Stimulated activated effector memory CD8-positive, alpha-beta T cell treated with anti-CD3 and anti-CD28 coated beads, Interleukin-12 subunit alpha, Interleukin-12 subunit beta, amount 100 ng/mL, for 72 hours (primary cell): ENCODE results near the gene SGCD.

Experiments used
- ATAC-seq: fragments of 150-1000 bp; cut with Tn5 transposase; 2 replicates; pipeline ENCODE4 v1.10.0; 2021
- DNase-seq, 2 donors: peaks; one replicate each; pipeline ENCODE4 v3.0.0; 2021 to 2022; ENCODE audit warnings: low spot score in 2 of 2
- H3K27ac Mint-ChIP-seq: one replicate; pipeline ENCODE4 v1.8.0; 2022; ENCODE audit warnings: mild to moderate bottlenecking, mixed read lengths
- H3K36me3 Mint-ChIP-seq: one replicate; pipeline ENCODE4 v1.8.0; 2022; ENCODE audit warnings: mild to moderate bottlenecking, mixed read lengths
- H3K4me1 Mint-ChIP-seq: one replicate; pipeline ENCODE4 v1.8.0; 2022; ENCODE audit warnings: mixed read lengths
- H3K4me3 Mint-ChIP-seq: one replicate; pipeline ENCODE4 v1.8.0; 2022; ENCODE audit warnings: mild to moderate bottlenecking, mixed read lengths
- H3K9me3 Mint-ChIP-seq: one replicate; pipeline ENCODE4 v1.8.0; 2022; ENCODE audit warnings: mixed read lengths

Gene SGCD

GRCh38 chr5:156444753-156445291 is 117.9 kb downstream of the SGCD start:
- no peaks in the 10 kb centered on the region for H3K9me3 Mint-ChIP-seq
- ATAC-seq, result no peak
- DNase-seq, result no peak
- no peaks in the 10 kb centered on the region for H3K36me3 Mint-ChIP-seq
- no peak overlapping the region for H3K4me3 Mint-ChIP-seq
- H3K4me1 Mint-ChIP-seq, result no peaks in the 10 kb centered on the region
- H3K27ac Mint-ChIP-seq, result no peak overlapping the region

GRCh38 chr5:156446526-156446925 is 119.6 kb downstream of the SGCD start:
- ATAC-seq, result no peak
- no peak overlapping the region for H3K4me3 Mint-ChIP-seq
- DNase-seq, result no peak
- no peaks in the 10 kb centered on the region for H3K4me1 Mint-ChIP-seq
- no peaks in the 10 kb centered on the region for H3K9me3 Mint-ChIP-seq
- H3K27ac Mint-ChIP-seq, result no peak overlapping the region
- H3K36me3 Mint-ChIP-seq, result no peaks in the 10 kb centered on the region

GRCh38 chr5:156450778-156451177 is 123.8 kb downstream of the SGCD start:
- no peak overlapping the region for H3K4me3 Mint-ChIP-seq
- ATAC-seq (no peak), DNase-seq (no peak)
- H3K9me3 Mint-ChIP-seq, result no peaks in the 10 kb centered on the region
- H3K27ac Mint-ChIP-seq, result no peak overlapping the region
- H3K36me3 Mint-ChIP-seq, result no peaks in the 10 kb centered on the region
- H3K4me1 Mint-ChIP-seq, result no peaks in the 10 kb centered on the region

GRCh38 chr5:156451505-156451904 is 124.5 kb downstream of the SGCD start:
- Mint-ChIP-seq H3K27ac (no peak overlapping the region), H3K9me3 (no peaks in the 10 kb centered on the region), H3K36me3 (no peaks in the 10 kb centered on the region), H3K4me1 (no peaks in the 10 kb centered on the region), H3K4me3 (no peak overlapping the region)
- ATAC-seq (no peak), DNase-seq (no peak)

GRCh38 chr5:156456857-156457256 is 129.9 kb downstream of the SGCD start:
- H3K4me3 Mint-ChIP-seq, result no peak overlapping the region
- no peaks in the 10 kb centered on the region for H3K36me3 Mint-ChIP-seq
- H3K4me1 Mint-ChIP-seq, result no peaks in the 10 kb centered on the region
- ATAC-seq, result no peak
- H3K9me3 Mint-ChIP-seq, result no peaks in the 10 kb centered on the region
- no peak for DNase-seq
- no peak overlapping the region for H3K27ac Mint-ChIP-seq

GRCh38 chr5:156459812-156460385 is 132.9 kb downstream of the SGCD start:
- Mint-ChIP-seq H3K27ac (no peak overlapping the region), H3K36me3 (no peaks in the 10 kb centered on the region), H3K4me1 (no peaks in the 10 kb centered on the region), H3K4me3 (no peak overlapping the region), H3K9me3 (no peaks in the 10 kb centered on the region)
- ATAC-seq (no peak), DNase-seq (no peak)

- H3K4me1 Mint-ChIP-seq, result no peaks in the 10 kb centered on the region
- no peak overlapping the region for H3K27ac Mint-ChIP-seq
- H3K9me3 Mint-ChIP-seq, result no peaks in the 10 kb centered on the region
- no peaks in the 10 kb centered on the region for H3K36me3 Mint-ChIP-seq
- no peak overlapping the region for H3K4me3 Mint-ChIP-seq
- ATAC-seq (no peak), DNase-seq (no peak)
Measured at GRCh38 chr5:156460471-156460870, 133.5 kb downstream of the SGCD start.

GRCh38 chr5:156466871-156467270 is 139.9 kb downstream of the SGCD start:
- ATAC-seq (no peak), DNase-seq (no peak)
- Mint-ChIP-seq H3K27ac (no peak overlapping the region), H3K9me3 (no peaks in the 10 kb centered on the region), H3K36me3 (no peaks in the 10 kb centered on the region), H3K4me1 (no peaks in the 10 kb centered on the region), H3K4me3 (no peak overlapping the region)

GRCh38 chr5:156469636-156470035 is 142.7 kb downstream of the SGCD start:
- Mint-ChIP-seq H3K27ac (no peak overlapping the region), H3K9me3 (no peaks in the 10 kb centered on the region), H3K4me1 (no peaks in the 10 kb centered on the region), H3K4me3 (no peak overlapping the region), H3K36me3 (no peaks in the 10 kb centered on the region)
- peak; percentile 61 for ATAC-seq
- no peak for DNase-seq

- Mint-ChIP-seq H3K4me3 (no peak overlapping the region), H3K36me3 (no peaks in the 10 kb centered on the region), H3K9me3 (no peaks in the 10 kb centered on the region), H3K4me1 (no peaks in the 10 kb centered on the region), H3K27ac (no peak overlapping the region)
- DNase-seq (no peak), ATAC-seq (no peak)
Measured at GRCh38 chr5:156471893-156472292, 144.9 kb downstream of the SGCD start.

GRCh38 chr5:156473269-156473908 is 146.4 kb downstream of the SGCD start:
- Mint-ChIP-seq H3K4me1 (no peaks in the 10 kb centered on the region), H3K36me3 (no peaks in the 10 kb centered on the region), H3K4me3 (no peak overlapping the region), H3K9me3 (no peaks in the 10 kb centered on the region), H3K27ac (no peak overlapping the region)
- no peak for ATAC-seq
- DNase-seq, result no peak

- H3K36me3 Mint-ChIP-seq, result no peaks in the 10 kb centered on the region
Measured at GRCh38 chr5:156474251-156474650, 147.3 kb downstream of the SGCD start.

GRCh38 chr5:156475182-156476157 is 148.5 kb downstream of the SGCD start:
- H3K4me1 Mint-ChIP-seq, result no peaks in the 10 kb centered on the region
- ATAC-seq (peak; percentile 51), DNase-seq (no peak)
- no peak overlapping the region for H3K27ac Mint-ChIP-seq
- H3K9me3 Mint-ChIP-seq, result no peaks in the 10 kb centered on the region
- H3K36me3 Mint-ChIP-seq, result no peaks in the 10 kb centered on the region
- H3K4me3 Mint-ChIP-seq, result no peak overlapping the region

More at GRCh38 chr5:156474251-156474650, 147.3 kb downstream of the SGCD start:
- Mint-ChIP-seq H3K4me3 (no peak overlapping the region), H3K27ac (no peak overlapping the region), H3K4me1 (no peaks in the 10 kb centered on the region), H3K9me3 (no peaks in the 10 kb centered on the region)
- no peak for ATAC-seq
- DNase-seq, result no peak

- no peak overlapping the region for H3K4me3 Mint-ChIP-seq
- no peak overlapping the region for H3K27ac Mint-ChIP-seq
- DNase-seq (no peak), ATAC-seq (no peak)
- H3K9me3 Mint-ChIP-seq, result no peaks in the 10 kb centered on the region
- no peaks in the 10 kb centered on the region for H3K4me1 Mint-ChIP-seq
- no peaks in the 10 kb centered on the region for H3K36me3 Mint-ChIP-seq
Measured at GRCh38 chr5:156476158-156476551, 149.2 kb downstream of the SGCD start.

- ATAC-seq (no peak), DNase-seq (no peak)
- Mint-ChIP-seq H3K27ac (no peak overlapping the region), H3K4me1 (no peaks in the 10 kb centered on the region), H3K36me3 (no peaks in the 10 kb centered on the region), H3K9me3 (no peaks in the 10 kb centered on the region), H3K4me3 (no peak overlapping the region)
Measured at GRCh38 chr5:156476678-156477077, 149.7 kb downstream of the SGCD start.
